Activated CD8-positive, alpha-beta memory T cell treated with anti-CD3 and anti-CD28 coated beads for 4 hours (primary cell): Measurements from ENCODE around the gene CLIP4.
"Not testable (repeated sequence)": the region's sequence is repeated elsewhere in the genome, so short reads cannot be mapped to it uniquely, and the experiment has no call there.

ENCODE experiments used
- DNase-seq, 2 donors: peaks; one replicate each; pipeline ENCODE4 v3.0.0-alpha.2; 2020; ENCODE audit warnings: low read depth in 2 of 2

The CLIP4 gene

GRCh38 chr2:29114946-29115609 lies at the start of gene CLIP4:
CLIP4 (plus strand) TSS chr2:29115415; CDS start chr2:29121389, 5,974 bp downstream.
- peak; percentile 66 to 74 for DNase-seq

- no peak for DNase-seq
Measured at GRCh38 chr2:29066271-29066860, 48.8 kb upstream of the CLIP4 start.

GRCh38 chr2:29066997-29067605 lies 48.1 kb upstream of the CLIP4 start:
- DNase-seq: no peak

- DNase-seq: no peak
Measured at GRCh38 chr2:29068513-29068912, 46.7 kb upstream of the CLIP4 start.

GRCh38 chr2:29070526-29070925 lies 44.7 kb upstream of the CLIP4 start:
- DNase-seq: no peak

GRCh38 chr2:29071032-29071975 lies 43.9 kb upstream of the CLIP4 start:
- DNase-seq: no peak

GRCh38 chr2:29072251-29072650 lies 43.0 kb upstream of the CLIP4 start:
- no peak for DNase-seq

- no peak for DNase-seq
Measured at GRCh38 chr2:29072971-29073725, 42.1 kb upstream of the CLIP4 start.

GRCh38 chr2:29073933-29074332 lies 41.3 kb upstream of the CLIP4 start:
- no peak for DNase-seq

GRCh38 chr2:29074411-29074810 lies 40.8 kb upstream of the CLIP4 start, which contains the start of gene PCARE:
PCARE (minus strand) TSS chr2:29074523; CDS start chr2:29074261, 262 bp downstream.
- DNase-seq: no peak

GRCh38 chr2:29075894-29076705 lies 39.1 kb upstream of the CLIP4 start:
- DNase-seq: no peak

GRCh38 chr2:29079887-29080286 lies 35.3 kb upstream of the CLIP4 start:
- DNase-seq: no peak

- no peak for DNase-seq
Measured at GRCh38 chr2:29080886-29081743, 34.1 kb upstream of the CLIP4 start.

- no peak for DNase-seq
Measured at GRCh38 chr2:29082804-29083495, 32.3 kb upstream of the CLIP4 start.

GRCh38 chr2:29084554-29084953 lies 30.7 kb upstream of the CLIP4 start:
- DNase-seq: no peak

- not testable (repeated sequence) for DNase-seq
Measured at GRCh38 chr2:29090311-29090710, 24.9 kb upstream of the CLIP4 start.

GRCh38 chr2:29096969-29097368 lies 18.2 kb upstream of the CLIP4 start:
- DNase-seq: no peak

- DNase-seq: no peak
Measured at GRCh38 chr2:29097569-29097968, 17.6 kb upstream of the CLIP4 start.

GRCh38 chr2:29100564-29100963 lies 14.7 kb upstream of the CLIP4 start:
- DNase-seq: no peak
